H1 (cell line): ENCODE measurements around the gene PKIB. TPM values are rescaled to one million over a fixed set of nuclear protein-coding genes. Genes with fewer than 3 reads are reported as not detected.

ENCODE experiments used
- CTCF ChIA-PET: fragments of 300-600 bp; sonication (Branson Sonifier 250); formaldehyde crosslinking; loops from one replicate; lab custom pipeline; 2021; ENCODE audit not compliant: partially characterized antibody; lab: Charles Lee
- POLR2A ChIA-PET: fragments of 300-600 bp; sonication (Branson Sonifier 250); formaldehyde crosslinking; loops from one replicate; lab custom pipeline; 2021; ENCODE audit warnings: inconsistent platforms; ENCODE audit not compliant: partially characterized antibody; lab: Charles Lee
- DNase-seq, 2 experiments: peaks; one replicate each; pipeline versions ENCODE4 v3.0.0 to v3.0.0-alpha.2; 2010 to 2022; ENCODE audit warnings: low spot score in 2 of 2, low read depth in 1 of 2, mixed read lengths in 1 of 2
- FAIRE-seq: peaks from 2 replicates; lab custom pipeline; 2011; peaks lifted over from hg19 to GRCh38; lab: Jason Lieb, UNC
- H2AFZ ChIP-seq: 2 replicates; pipeline ENCODE4 v1.8.1; 2012; ENCODE audit warnings: low read length, inconsistent platforms
- H2AK5ac ChIP-seq: 2 replicates; pipeline ENCODE4 v1.6.1; 2013; ENCODE audit warnings: low read depth, low read length
- H2BK120ac ChIP-seq: replicated peaks from 2 replicates; pipeline ENCODE3; 2013; ENCODE audit warnings: low read depth, low read length, inconsistent platforms
- H2BK12ac ChIP-seq: 2 replicates; pipeline ENCODE4 v1.6.1; 2013; ENCODE audit warnings: low read depth, low read length
- H2BK15ac ChIP-seq: 2 replicates; pipeline ENCODE4 v1.6.1; 2013; ENCODE audit warnings: low read length
- H2BK20ac ChIP-seq: 2 replicates; pipeline ENCODE4 v1.6.1; 2013; ENCODE audit warnings: low read length
- H2BK5ac ChIP-seq: 2 replicates; pipeline ENCODE4 v1.6.1; 2013; ENCODE audit warnings: low read depth, low read length
- H3K14ac ChIP-seq: 2 replicates; pipeline ENCODE4 v1.6.1; 2013; ENCODE audit warnings: inconsistent platforms; ENCODE audit not compliant: insufficient read length
- H3K18ac ChIP-seq: 2 replicates; pipeline ENCODE4 v1.6.1; 2013; ENCODE audit warnings: low read length; ENCODE audit errors: extremely low read depth
- H3K23ac ChIP-seq: 2 replicates; pipeline ENCODE4 v1.6.1; 2013; ENCODE audit warnings: inconsistent platforms; ENCODE audit not compliant: insufficient read length
- H3K23me2 ChIP-seq: 2 replicates; pipeline ENCODE4 v1.6.1; 2013; ENCODE audit warnings: low read depth, low read length
- H3K27ac ChIP-seq: 2 replicates; pipeline ENCODE4 v1.6.1; 2011; ENCODE audit warnings: low read depth, low read length, inconsistent platforms
- H3K27me3 ChIP-seq, 4 experiments: replicated peaks in 1 of 4; 1 replicate in 1 of 4; 2 replicates in 3 of 4; pipeline versions ENCODE4 v1.6.1 to v1.8.1; 2011 to 2013; ENCODE audit warnings: low read length in 3 of 4, mild to moderate bottlenecking in 3 of 4, inconsistent platforms in 2 of 4, mixed read lengths in 2 of 4, moderate library complexity in 1 of 4; ENCODE audit not compliant: control insufficient read depth in 3 of 4, insufficient read depth in 3 of 4; ENCODE audit errors: extremely low read depth in 1 of 4
- H3K36me3 ChIP-seq, 4 experiments: 2 replicates each; pipeline versions ENCODE4 v1.6.1 to v1.8.1; 2011 to 2013; ENCODE audit warnings: mild to moderate bottlenecking in 4 of 4, low read length in 3 of 4, moderate library complexity in 2 of 4, control low read depth in 1 of 4, inconsistent platforms in 1 of 4; ENCODE audit not compliant: insufficient read depth in 4 of 4, control insufficient read depth in 2 of 4
- H3K4ac ChIP-seq: replicated peaks from 2 replicates; pipeline ENCODE3; 2013; ENCODE audit warnings: low read length, low read depth, mixed read lengths, inconsistent platforms; ENCODE audit not compliant: insufficient read length
- H3K4me1 ChIP-seq, 4 experiments: replicated peaks in 1 of 4; 1 replicate in 1 of 4; 2 replicates in 3 of 4; pipeline versions ENCODE4 v1.6.1 to v1.8.1; 2011 to 2013; ENCODE audit warnings: low read length in 3 of 4, inconsistent platforms in 2 of 4, mixed read lengths in 1 of 4; ENCODE audit not compliant: insufficient read depth in 4 of 4, control insufficient read depth in 3 of 4
- H3K4me2 ChIP-seq, 2 experiments: 2 replicates each; pipeline versions ENCODE4 v1.6.1 to v1.8.1; 2011 to 2013; ENCODE audit warnings: low read depth in 2 of 2, low read length in 2 of 2, control low read depth in 1 of 2, inconsistent platforms in 1 of 2, mild to moderate bottlenecking in 1 of 2; ENCODE audit not compliant: insufficient read depth in 1 of 2
- H3K4me3 ChIP-seq, 4 experiments: fragments of 200-600, 300-600 bp in 1 of 4; sonication (generic), shearing (Covaris generic), sonication (Bioruptor Twin) in 1 of 4; 2 replicates each; pipeline versions ENCODE4 v1.5.1 to v1.8.1; 2011 to 2016; ENCODE audit warnings: low read length in 4 of 4, low read depth in 3 of 4, control low read depth in 2 of 4, inconsistent platforms in 2 of 4, mild to moderate bottlenecking in 2 of 4, mixed read lengths in 1 of 4, moderate library complexity in 1 of 4; ENCODE audit not compliant: insufficient read depth in 2 of 4; ENCODE audit errors: extremely low read depth in 1 of 4
- H3K56ac ChIP-seq: replicated peaks from 2 replicates; pipeline ENCODE3; 2013; ENCODE audit warnings: low read depth, mild to moderate bottlenecking, mixed read lengths, low read length, inconsistent platforms; ENCODE audit not compliant: insufficient read length
- H3K79me1 ChIP-seq: 2 replicates; pipeline ENCODE4 v1.6.1; 2013; ENCODE audit warnings: low read depth, low read length, control low read depth
- H3K79me2 ChIP-seq, 2 experiments: 2 replicates each; pipeline versions ENCODE4 v1.6.1 to v1.8.1; 2012 to 2013; ENCODE audit warnings: low read length in 2 of 2, mild to moderate bottlenecking in 2 of 2, inconsistent platforms in 1 of 2; ENCODE audit not compliant: insufficient read depth in 2 of 2, control insufficient read depth in 1 of 2
- H3K9ac ChIP-seq, 4 experiments: replicated peaks in 1 of 4; 1 replicate in 1 of 4; 2 replicates in 3 of 4; pipeline versions ENCODE4 v1.6.1 to v1.8.1; 2011 to 2013; ENCODE audit warnings: low read depth in 3 of 4, low read length in 3 of 4, control low read depth in 2 of 4, mild to moderate bottlenecking in 2 of 4, moderate library complexity in 2 of 4, inconsistent platforms in 1 of 4; ENCODE audit errors: extremely low read depth in 1 of 4
- H3K9me3 ChIP-seq, 2 experiments: 2 replicates each; pipeline versions ENCODE4 v1.6.1 to v1.8.1; 2012 to 2013; ENCODE audit warnings: mild to moderate bottlenecking in 2 of 2, moderate library complexity in 2 of 2, control low read depth in 1 of 2, inconsistent platforms in 1 of 2, low read depth in 1 of 2, low read length in 1 of 2, mixed read lengths in 1 of 2; ENCODE audit not compliant: insufficient read depth in 2 of 2
- H4K20me1 ChIP-seq, 2 experiments: replicated peaks in 1 of 2; 2 replicates each; pipeline versions ENCODE3 to v1.8.1; 2011 to 2013; ENCODE audit warnings: inconsistent platforms in 2 of 2, low read length in 2 of 2, mild to moderate bottlenecking in 1 of 2; ENCODE audit not compliant: insufficient read depth in 2 of 2, control insufficient read depth in 1 of 2
- H4K5ac ChIP-seq: 2 replicates; pipeline ENCODE4 v1.6.1; 2013; ENCODE audit warnings: low read length, low read depth, mixed read lengths, inconsistent platforms; ENCODE audit not compliant: insufficient read length
- H4K8ac ChIP-seq: 2 replicates; pipeline ENCODE4 v1.8.0; 2013; ENCODE audit warnings: mild to moderate bottlenecking, moderate library complexity, low read length, inconsistent platforms; ENCODE audit not compliant: insufficient read depth; ENCODE audit errors: extremely low read depth
- H4K91ac ChIP-seq: replicated peaks from 2 replicates; pipeline ENCODE3; 2013; ENCODE audit warnings: low read length, mixed read lengths, inconsistent platforms; ENCODE audit not compliant: insufficient read length
- BRCA1 ChIP-seq: IDR thresholded peaks from 2 replicates; pipeline ENCODE4 v1.6.1; 2012; ENCODE audit warnings: low read depth, low read length, improper control_type of control experiment
- CBX5 ChIP-seq: fragments of 300-800, 300-1000 bp; sonication (generic); IDR thresholded peaks from 2 replicates; pipeline ENCODE4 v1.7.1; 2016; ENCODE audit warnings: antibody characterized with exemption, low read length, low read depth
- WGBS, 2 experiments: shearing (Covaris generic) in 1 of 2; methylation state at CpG; one replicate each; pipeline versions ENCODE4 v1.1.6 to v1.1.7; 2013 to 2015; ENCODE audit warnings: low lambda C conversion rate in 2 of 2, mixed read lengths in 2 of 2, inconsistent platforms in 1 of 2, low coverage in 1 of 2, missing lambda C conversion rate in 1 of 2; ENCODE audit not compliant: insufficient replicate concordance in 2 of 2, insufficient coverage in 1 of 2, insufficient read length in 1 of 2; ENCODE audit errors: extremely low coverage in 1 of 2, missing lambda C conversion rate in 1 of 2; 5-methylcytosine and 5-hydroxymethylcytosine counted together
- polyA plus RNA-seq, 7 experiments: library from polyadenylated mRNA; depleted of rRNA in 3 of 7; stranded (reverse) in 5 of 7; unstranded in 2 of 7; fragments of >200 nt in 5 of 7; fragments of 200-250 nt in 2 of 7; gene quantifications; 1 replicate in 5 of 7; 2 replicates in 1 of 7; 4 replicates in 1 of 7; pipeline versions ENCODE4 v1.2.1 to v1.2.3, GENCODE V29; 2011 to 2013; ENCODE audit warnings: missing spikeins in 2 of 7, mixed read lengths in 2 of 7
- total RNA-seq: library from RNA; stranded (reverse); fragmentation: NEBNext Ultra II Directional; extraction: Animal tissue kit (Norgen Biotek cat#: 25700); gene quantifications from 2 replicates; pipeline ENCODE4 v1.2.1, GENCODE V29; 2021

Gene PKIB
- total and polyA plus RNA-seq, 2 of the 8 experiments (the other 6 are each of a cell fraction or from before 2014, with no cell fraction given), result 13.5 to 73.3 TPM

DNA sequence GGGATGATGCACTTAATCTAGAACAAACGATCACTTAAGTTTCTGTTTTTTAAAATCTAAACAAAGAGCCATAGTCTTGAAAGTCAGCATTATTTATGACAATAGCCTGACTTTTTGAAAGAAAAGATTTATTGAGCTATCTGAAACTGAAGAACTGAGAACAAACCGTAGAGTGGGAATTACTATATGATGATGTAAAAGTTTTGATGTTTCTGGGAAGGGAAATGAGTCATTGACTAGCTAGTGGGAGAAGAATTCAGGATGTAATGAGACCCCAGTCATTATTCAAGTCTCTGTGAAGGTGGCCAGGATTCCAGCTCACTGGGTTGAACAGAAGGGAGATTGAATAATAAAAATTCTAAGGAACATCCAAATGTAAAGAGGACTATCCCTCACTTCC, 85.9 kb downstream of the PKIB start:
- H4K5ac ChIP-seq, result no peak overlapping the region
- no peak overlapping the region for H2BK12ac ChIP-seq
- no peak overlapping the region for H2BK15ac ChIP-seq
- no peaks in the 10 kb centered on the region for H3K79me2 ChIP-seq
- H3K23ac ChIP-seq, result no peak overlapping the region
- H3K4me2 ChIP-seq, result no peak overlapping the region
- H3K4ac ChIP-seq, result no peak overlapping the region
- H3K14ac ChIP-seq, result no peak overlapping the region
- ChIA-PET CTCF (interaction anchor here (0.6 to 1.7 kb wide), 6 partner anchors 17 to 204 kb away, joined by 3 to 7 read pairs (median 4); no protein-coding TSS in a partner anchor), POLR2A (no interaction called here)
- no peak overlapping the region for H3K4me3 ChIP-seq
- H3K23me2 ChIP-seq, result no peaks in the 10 kb centered on the region
- peaks cover 0 to 11% (median 0%) of the 10 kb centered on the region in 4 experiments; a peak in 3 of 7 replicates for H3K4me1 ChIP-seq
- no peaks in the 10 kb centered on the region for H3K9me3 ChIP-seq
- H3K79me1 ChIP-seq, result no peaks in the 10 kb centered on the region
- H2AFZ ChIP-seq, result no peak overlapping the region
- H2BK5ac ChIP-seq, result no peak overlapping the region
- H2BK20ac ChIP-seq, result no peak overlapping the region
- H4K20me1 ChIP-seq, result no peaks in the 10 kb centered on the region
- no peak overlapping the region for H2BK120ac ChIP-seq
- H3K18ac ChIP-seq, result no peak overlapping the region
- H4K91ac ChIP-seq, result no peak overlapping the region
- FAIRE-seq (no peak), DNase-seq (no peak)
- H3K27me3 ChIP-seq, result no peaks in the 10 kb centered on the region
- H3K56ac ChIP-seq, result no peak overlapping the region
- H3K27ac ChIP-seq, result no peak overlapping the region
- WGBS, 2 experiments, result 80% methylated on average over 2 of the region's 2 CpGs; no CpG with 5 or more reads in 1 of the 2 experiments
- H2AK5ac ChIP-seq, result no peak overlapping the region
- H3K36me3 ChIP-seq, result no peaks in the 10 kb centered on the region
- H3K9ac ChIP-seq, result no peak overlapping the region
- H4K8ac ChIP-seq, result no peak overlapping the region
- TF ChIP-seq CBX5 (no peak), BRCA1 (no peak)
